Stimulated activated CD4-positive, alpha-beta T cell treated with anti-CD3 and anti-CD28 coated beads, TNF-alpha, amount 100 ng/mL, for 4 hours (primary cell): ENCODE data around the gene BLM.
"Not testable (repeated sequence)": the region's sequence is repeated elsewhere in the genome, so short reads cannot be mapped to it uniquely, and the experiment has no call there.

Experiments used
- DNase-seq, 3 experiments: peaks; one replicate each; pipeline ENCODE4 v3.0.0-alpha.2; 2020; ENCODE audit warnings: low read depth in 3 of 3

The BLM gene

GRCh38 chr15:90735923-90736322 lies 18.8 kb downstream of the BLM start:
- DNase-seq, result no peak

GRCh38 chr15:90740545-90740944 lies 23.4 kb downstream of the BLM start:
- not testable (repeated sequence) for DNase-seq

- no peak for DNase-seq
Measured at GRCh38 chr15:90742087-90742486, 24.9 kb downstream of the BLM start.

GRCh38 chr15:90743407-90743806 lies 26.3 kb downstream of the BLM start:
- no peak for DNase-seq

GRCh38 chr15:90744759-90745402 lies 27.7 kb downstream of the BLM start:
- no peak for DNase-seq

- no peak for DNase-seq
Measured at GRCh38 chr15:90749754-90750153, 32.6 kb downstream of the BLM start.

- DNase-seq, result no peak
Measured at GRCh38 chr15:90750186-90750585, 33.0 kb downstream of the BLM start.

GRCh38 chr15:90751300-90751825 lies 34.2 kb downstream of the BLM start:
- no peak for DNase-seq

GRCh38 chr15:90756916-90757315 lies 39.8 kb downstream of the BLM start:
- DNase-seq, result no peak

GRCh38 chr15:90757461-90757860 lies 40.3 kb downstream of the BLM start:
- no peak for DNase-seq

GRCh38 chr15:90760661-90761232 lies 43.6 kb downstream of the BLM start:
- DNase-seq, result no peak

- DNase-seq, result no peak
Measured at GRCh38 chr15:90761629-90762028, 44.5 kb downstream of the BLM start.

- no peak for DNase-seq
Measured at GRCh38 chr15:90762109-90762508, 45.0 kb downstream of the BLM start.

- no peak for DNase-seq
Measured at GRCh38 chr15:90763366-90764099, 46.4 kb downstream of the BLM start.

GRCh38 chr15:90765531-90765930 lies 48.4 kb downstream of the BLM start:
- DNase-seq, result no peak

GRCh38 chr15:90765966-90766365 lies 48.8 kb downstream of the BLM start:
- no peak for DNase-seq

GRCh38 chr15:90769375-90769774 lies 52.2 kb downstream of the BLM start:
- DNase-seq, result no peak

GRCh38 chr15:90773485-90773884 lies 56.3 kb downstream of the BLM start:
- DNase-seq, result no peak

GRCh38 chr15:90774731-90775514 lies 57.8 kb downstream of the BLM start:
- DNase-seq, result no peak

GRCh38 chr15:90780916-90781315 lies 63.8 kb downstream of the BLM start:
- DNase-seq, result no peak

GRCh38 chr15:90782442-90782841 lies 65.3 kb downstream of the BLM start:
- DNase-seq, result no peak

- no peak for DNase-seq
Measured at GRCh38 chr15:90787881-90788280, 70.7 kb downstream of the BLM start.
